HG02981 (cell line): ENCODE measurements around the gene PLAAT4.
"Not testable (repeated sequence)": the region's sequence is repeated elsewhere in the genome, so short reads cannot be mapped to it uniquely, and the experiment has no call there.

Source experiments
- ATAC-seq: cut with Tn5 transposase; IDR thresholded peaks from one replicate; pipeline ENCODE4 v1.9.1; 2021; ENCODE audit warnings: mild to moderate bottlenecking, moderate library complexity; ENCODE audit not compliant: unreplicated experiment

Gene PLAAT4

DNA sequence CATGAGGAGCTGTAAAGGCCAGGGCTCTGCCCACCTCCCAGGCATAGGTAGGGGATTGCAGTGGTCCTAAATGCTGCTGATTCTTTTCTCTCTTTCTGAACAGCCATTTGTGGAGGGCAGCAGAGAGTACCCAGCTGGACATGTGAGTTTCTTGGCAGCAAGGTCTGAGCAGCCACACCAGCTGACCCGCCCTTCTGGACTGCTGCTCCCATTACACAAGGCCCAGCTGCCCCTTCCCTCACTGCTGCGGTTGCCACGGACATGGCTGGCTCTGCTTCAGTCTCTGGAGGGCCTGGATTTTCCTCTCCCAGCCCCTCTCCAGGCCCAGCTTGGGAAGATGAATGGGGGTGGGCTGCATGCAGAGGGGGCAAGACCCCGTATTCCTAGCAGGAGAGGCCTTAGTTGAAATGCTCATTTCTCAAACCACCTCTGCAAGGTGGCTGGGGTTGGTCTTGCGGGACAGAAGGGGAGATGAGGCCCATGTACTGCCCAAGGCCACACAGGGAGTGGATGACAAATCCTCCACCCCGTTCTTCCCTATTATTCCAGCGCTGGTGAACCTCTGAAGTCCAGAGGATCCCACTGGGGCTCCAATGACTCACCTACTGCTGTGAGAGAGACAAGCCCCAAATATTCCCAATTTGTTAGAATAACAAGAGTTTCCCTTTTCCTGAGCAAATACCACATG, 26.1 kb upstream of the PLAAT4 start:
- no peak for ATAC-seq

DNA sequence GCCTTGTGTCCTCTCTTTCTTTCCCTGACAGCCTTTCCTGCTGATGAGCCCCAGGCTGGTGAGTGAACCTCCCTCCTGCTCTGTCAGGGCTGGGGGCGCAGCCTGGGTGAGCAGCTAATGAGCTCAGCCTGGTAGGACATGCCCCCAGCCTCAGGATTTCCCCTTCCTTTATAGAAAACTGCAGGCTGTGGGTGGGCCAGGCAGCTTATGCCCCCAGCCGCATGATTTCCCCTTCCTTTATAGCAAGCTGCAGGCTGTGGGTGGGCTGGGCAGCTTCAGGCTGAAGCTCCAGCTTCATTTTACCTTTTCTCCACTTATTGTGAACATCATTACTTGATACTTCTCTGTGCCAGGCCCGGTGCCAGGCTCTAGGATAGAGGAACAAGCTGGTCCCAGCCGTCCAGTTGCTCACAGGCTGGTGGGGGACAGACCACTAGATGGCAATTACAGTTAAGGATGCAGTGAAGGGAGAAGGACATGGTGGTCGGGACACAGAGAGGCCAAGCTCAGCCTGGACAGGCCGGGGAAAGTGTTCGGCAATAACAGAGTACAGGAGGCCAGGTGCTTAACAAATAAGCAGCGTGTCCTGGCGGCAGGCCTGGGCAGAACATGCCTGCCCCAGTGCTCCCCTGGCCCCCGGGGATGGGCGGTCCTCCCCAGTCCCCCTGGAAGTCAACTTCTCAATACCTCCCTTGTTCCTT, 25.4 kb upstream of the PLAAT4 start:
- no peak for ATAC-seq

DNA sequence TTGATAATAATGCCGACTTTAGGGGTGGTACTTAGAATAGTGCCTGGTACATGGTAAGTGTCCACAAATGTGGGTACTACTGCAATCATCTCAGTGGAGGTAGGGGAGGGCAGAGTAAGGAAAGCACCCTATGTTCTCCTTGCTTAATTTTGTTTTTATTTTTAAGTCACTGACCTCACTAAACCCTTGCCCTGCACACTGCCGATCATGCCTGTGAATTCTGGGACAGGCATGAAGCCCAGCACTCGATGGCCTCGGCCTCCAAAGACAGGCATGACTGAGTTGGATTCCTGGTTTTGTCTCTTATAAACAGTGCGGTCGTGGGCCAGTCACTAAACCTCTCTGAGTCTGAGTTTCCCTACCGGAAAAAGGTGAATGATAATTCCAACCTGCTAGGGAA, 23.8 kb upstream of the PLAAT4 start:
- no peak for ATAC-seq

DNA sequence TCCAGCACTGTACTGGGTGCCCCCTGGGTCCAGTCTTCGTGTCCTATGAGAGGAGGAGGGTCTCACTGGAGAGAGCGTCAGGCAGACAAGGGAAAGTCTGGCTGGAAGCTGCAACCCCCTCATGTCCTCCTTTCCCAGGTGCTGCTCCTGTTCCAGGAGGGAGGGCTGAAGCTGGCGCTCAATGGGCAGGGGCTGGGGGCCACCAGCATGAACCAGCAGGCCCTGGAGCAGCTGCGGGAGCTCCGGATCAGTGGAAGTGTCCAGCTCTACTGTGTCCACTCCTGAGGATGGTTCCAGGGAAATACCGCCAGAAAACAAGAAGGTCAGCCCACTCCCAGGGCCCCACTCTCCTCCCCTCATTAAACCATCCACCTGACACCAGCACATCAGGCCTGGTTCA, 20.5 kb upstream of the PLAAT4 start:
- no peak for ATAC-seq

- no peak for ATAC-seq
These were observed 19.5 kb upstream of the PLAAT4 start for GRCh38 chr11:63517156-63517555.

DNA sequence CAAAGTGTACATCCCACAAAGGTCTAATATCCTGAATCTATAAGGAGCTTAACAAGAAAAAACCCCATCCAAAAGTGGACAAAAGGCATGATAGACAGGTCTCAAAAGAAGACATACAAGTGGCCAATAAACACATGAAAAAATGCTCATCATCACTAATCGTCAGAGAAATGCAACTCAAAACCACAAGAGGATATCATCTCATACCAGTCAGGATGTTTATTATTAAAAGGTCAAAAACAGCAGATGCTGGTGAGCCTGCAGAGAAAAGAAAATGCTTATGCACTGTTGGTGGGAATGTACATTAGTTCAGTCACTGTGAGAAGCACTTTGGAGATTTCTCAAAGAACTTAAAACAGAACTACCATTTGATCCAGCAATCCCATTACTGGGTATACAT, 18.1 kb upstream of the PLAAT4 start:
- no peak for ATAC-seq

- ATAC-seq: no peak
These were observed 15.9 kb upstream of the PLAAT4 start for GRCh38 chr11:63520606-63521170.

- ATAC-seq: no peak
These were observed 14.7 kb upstream of the PLAAT4 start for GRCh38 chr11:63521896-63522295.

- no peak for ATAC-seq
These were observed 13.5 kb upstream of the PLAAT4 start for GRCh38 chr11:63523151-63523550.

DNA sequence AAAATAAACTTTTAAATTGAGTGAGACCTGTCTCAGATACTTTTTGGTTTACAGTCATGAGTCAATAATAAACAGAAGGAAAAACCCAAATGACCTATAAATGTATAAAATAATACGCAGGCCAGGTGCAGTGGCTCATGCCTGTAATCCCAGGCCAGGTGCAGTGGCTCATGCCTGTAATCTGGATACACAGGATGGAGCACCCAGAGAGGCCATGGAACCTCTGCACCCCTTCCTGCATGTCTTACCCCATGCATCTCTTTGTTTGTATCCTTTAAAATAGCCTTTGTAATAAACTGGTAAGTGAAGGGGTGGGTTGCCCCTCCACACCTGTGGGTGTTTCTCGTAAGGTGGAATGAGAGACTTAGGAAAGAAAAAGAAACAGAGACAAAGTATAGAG, 8.9 kb upstream of the PLAAT4 start:
- no peak for ATAC-seq

DNA sequence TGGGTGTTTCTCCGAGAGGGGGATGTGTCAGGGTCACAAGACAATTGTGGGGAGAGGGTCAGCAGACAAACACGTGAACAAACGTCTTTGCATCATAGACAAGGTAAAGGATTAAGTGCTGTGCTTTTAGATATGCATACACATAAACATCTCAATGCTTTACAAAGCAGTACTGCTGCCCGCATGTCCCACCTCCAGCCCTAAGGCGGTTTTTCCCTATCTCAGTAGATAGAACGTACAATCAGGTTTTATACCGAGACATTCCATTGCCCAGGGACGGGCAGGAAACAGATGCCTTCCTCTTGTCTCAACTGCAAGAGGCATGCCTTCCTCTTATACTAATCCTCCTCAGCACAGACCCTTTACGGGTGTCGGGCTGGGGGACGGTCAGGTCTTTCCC, 8.5 kb upstream of the PLAAT4 start:
- not testable (repeated sequence) for ATAC-seq

GRCh38 chr11:63528729-63529278, 7.8 kb upstream of the PLAAT4 start:
- not testable (repeated sequence) for ATAC-seq

GRCh38 chr11:63529373-63529772, 7.2 kb upstream of the PLAAT4 start:
- ATAC-seq: not testable (repeated sequence)

GRCh38 chr11:63530021-63530420, 6.6 kb upstream of the PLAAT4 start:
- no peak for ATAC-seq

DNA sequence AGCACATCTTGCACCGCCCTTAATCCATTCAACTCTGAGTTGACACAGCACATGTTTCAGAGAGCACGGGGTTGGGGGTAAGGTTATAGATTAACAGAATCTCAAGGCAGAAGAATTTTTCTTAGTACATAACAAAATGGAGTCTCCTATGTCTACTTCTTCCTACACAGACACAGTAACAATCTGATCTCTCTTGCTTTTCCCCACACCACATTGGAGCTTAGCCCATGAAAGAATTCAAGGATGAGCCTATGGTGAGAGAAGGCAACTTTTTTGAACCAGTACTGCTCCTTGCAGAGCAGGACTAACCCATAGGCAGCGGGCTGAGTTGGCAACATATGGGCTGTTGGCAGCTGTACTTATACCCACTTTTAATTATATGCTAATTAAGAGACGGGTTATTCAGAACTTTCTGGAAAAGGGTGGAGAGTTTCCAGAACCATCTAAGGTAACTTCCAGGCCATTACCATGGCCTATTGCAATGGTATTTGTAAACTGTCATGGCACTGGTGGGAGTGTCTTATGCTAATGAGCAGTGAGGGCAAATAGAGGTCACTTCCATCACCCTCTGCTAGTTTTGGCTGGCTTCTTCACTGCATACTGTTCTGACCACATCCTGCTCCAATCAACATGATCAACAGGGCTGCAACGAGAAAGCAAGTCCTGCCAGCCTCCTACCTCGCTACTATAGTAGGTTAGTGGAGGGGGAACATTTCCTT, 5.4 kb upstream of the PLAAT4 start:
- peak; percentile 87 for ATAC-seq

DNA sequence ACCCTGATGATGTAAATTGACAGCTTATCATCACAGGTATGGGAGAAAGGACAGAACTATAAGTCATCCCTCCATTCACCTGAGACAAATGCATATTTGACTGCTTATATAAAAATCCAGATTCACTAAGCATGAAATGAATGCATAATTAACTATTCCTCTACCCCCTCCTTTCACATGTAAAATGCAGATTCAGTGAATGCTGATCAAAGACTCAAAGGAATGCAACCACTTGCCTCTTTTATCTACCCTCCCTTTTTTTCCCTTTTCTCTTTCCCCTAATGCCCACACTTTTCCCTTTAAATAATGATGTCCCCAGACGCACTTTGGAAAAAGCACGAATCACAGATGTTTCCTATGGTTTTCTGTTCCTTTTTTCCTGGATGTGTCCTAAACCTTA, 4.5 kb upstream of the PLAAT4 start:
- ATAC-seq: no peak

- ATAC-seq: no peak
These were observed 3.7 kb upstream of the PLAAT4 start for GRCh38 chr11:63532799-63533475.

DNA sequence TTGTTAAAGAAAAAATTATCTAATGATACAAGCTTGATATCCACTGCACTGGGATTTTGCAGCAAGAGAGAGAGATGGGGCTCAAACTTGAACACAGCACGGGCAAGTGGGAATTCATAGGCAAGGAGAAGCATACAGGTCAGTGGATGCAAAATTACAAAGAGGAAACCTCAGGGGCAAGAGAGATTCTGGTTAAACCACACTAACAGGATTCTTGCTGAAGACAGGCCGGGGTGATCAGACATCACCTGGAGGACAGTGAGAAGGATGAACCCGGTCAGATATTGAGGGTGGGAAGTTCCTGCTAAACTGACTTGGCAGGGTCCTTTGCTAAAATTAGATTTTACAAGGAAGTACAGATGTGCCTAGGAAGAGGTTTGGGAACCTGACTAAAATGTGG, 2.5 kb upstream of the PLAAT4 start:
- ATAC-seq: no peak

- peak; percentile 27 for ATAC-seq
These were observed 1.6 kb upstream of the PLAAT4 start for GRCh38 chr11:63534895-63535461.

- ATAC-seq: no peak
These were observed 874 bp upstream of the PLAAT4 start for GRCh38 chr11:63535734-63536133.
